Right hindlimb (tissue), 1 donor: Measurements from ENCODE around the gene MAN1C1.

Source experiments
- DNase-seq: peaks from one replicate; pipeline ENCODE4 v3.0.0-alpha.2; 2018

Gene MAN1C1

DNA sequence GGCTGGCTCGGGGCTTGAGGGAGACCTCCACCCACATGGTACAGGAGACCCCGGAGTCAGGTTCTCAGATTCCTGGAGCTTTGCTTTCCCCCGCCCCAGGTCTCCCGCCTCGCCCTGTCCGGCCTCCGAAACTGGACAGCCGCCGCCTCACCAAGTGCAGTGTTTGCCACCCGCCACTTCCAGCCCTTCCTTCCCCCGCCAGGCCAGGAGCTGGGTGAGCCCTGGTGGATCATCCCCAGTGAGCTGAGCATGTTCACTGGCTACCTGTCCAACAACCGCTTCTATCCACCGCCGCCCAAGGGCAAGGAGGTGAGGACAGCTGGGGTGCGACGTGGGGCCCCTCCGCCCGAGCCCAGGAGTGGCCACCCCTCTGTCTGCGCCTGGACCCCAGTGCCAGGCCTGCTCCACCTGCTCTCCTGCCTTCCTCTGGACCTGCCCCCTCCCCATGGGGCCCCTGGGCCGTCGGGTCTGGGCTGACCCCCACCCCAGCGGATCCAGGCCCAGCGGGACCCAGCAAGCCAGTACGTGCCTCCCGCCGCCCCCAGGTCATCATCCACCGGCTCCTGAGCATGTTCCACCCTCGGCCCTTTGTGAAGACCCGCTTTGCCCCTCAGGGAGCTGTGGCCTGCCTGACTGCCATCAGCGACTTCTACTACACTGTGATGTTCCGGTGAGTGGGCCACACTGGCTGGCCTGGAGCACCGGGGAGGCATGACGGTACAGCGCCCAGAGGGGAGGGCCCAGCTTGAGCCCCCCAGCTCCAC lies 192.1 kb downstream of the MAN1C1 start:
- no peak for DNase-seq

DNA sequence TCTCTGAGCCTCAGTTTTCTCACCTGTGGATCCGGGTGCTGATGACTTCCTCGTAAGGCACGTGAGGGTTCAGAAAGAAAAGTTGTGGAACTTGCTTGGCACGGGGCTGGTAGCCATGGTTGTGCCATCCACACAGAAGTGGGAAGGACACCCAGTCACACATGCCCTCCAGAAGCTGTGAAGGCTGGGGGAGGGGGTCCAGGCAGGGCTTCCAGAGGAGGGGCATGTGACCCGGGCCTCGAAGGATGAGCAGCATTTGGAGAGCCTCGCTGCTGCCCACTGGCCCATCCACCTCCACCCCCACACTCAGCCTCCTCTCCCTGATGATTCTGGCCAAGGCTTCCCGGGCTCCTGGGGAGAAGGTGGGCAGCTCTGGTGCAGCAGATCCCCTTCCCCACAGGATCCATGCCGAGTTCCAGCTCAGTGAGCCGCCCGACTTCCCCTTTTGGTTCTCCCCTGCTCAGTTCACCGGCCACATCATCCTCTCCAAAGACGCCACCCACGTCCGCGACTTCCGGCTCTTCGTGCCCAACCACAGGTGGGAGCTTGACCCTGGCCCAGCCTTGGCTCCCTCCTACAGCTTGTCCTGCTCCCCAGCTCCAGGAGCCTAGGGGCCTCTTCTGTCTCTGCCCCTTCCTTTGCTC lies 192.8 kb downstream of the MAN1C1 start:
- DNase-seq: no peak

GRCh38 chr1:25809929-25810328 lies 193.3 kb downstream of the MAN1C1 start:
- no peak for DNase-seq

GRCh38 chr1:25810341-25811299 lies 194.0 kb downstream of the MAN1C1 start:
- peak; percentile 72 for DNase-seq

DNA sequence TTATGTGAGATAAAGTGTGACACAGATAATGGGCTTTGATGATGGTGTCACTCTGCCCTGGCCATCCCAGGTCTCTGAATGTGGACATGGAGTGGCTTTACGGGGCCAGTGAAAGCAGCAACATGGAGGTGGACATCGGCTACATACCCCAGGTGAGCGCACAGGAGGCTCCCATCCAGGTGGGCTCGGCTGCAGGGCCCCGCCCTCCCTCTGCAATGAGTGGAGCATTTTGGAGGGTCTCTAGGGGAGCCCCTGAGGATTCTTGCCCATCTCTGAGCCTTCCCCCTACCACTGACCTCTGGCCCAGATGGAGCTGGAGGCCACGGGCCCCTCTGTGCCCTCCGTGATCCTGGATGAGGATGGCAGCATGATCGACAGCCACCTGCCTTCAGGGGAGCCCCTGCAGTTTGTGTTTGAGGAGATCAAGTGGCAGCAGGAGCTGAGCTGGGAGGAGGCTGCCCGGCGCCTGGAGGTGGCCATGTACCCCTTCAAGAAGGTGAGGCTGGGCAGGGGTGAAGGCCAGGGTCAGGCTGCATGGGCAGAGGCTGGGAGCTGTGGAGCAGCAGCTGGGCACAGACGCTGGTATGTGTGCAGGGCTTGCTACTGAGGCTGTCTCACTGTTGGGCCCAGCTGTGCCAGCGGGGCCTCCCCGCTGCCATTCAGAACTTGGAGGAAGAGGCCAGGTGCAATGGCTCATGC lies 194.9 kb downstream of the MAN1C1 start:
- DNase-seq: no peak

DNA sequence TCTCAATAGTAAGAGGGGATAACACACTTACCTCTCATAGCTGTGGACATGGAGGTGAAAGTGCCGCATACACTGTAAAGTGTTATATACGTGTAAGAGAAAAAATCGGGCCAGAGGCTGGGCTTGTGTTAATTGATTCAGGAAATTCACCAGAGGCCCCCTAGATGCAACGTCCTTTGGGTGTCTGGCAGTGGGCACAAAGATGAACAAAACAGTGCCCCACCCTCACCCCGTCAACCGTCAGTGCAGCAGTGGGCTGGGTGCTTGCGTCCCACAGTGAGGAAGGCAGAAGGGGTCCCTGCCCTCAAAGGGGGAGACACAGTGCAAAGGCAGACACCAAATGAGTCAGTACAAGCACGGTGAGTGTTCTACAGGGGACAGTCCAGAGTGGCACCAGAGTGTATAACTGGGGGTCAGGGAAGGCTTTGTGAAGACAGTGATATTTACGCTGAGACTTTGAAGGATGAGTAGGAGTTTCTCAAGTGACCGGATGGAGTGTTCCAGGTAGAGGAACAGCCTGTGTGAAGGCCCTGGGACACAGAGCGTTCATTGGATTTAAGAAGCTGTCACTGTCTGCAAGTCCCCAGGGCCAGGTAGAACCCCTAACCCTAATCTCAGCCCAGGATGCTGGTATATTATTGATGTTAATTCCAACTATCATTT lies 196.6 kb downstream of the MAN1C1 start:
- DNase-seq: no peak

DNA sequence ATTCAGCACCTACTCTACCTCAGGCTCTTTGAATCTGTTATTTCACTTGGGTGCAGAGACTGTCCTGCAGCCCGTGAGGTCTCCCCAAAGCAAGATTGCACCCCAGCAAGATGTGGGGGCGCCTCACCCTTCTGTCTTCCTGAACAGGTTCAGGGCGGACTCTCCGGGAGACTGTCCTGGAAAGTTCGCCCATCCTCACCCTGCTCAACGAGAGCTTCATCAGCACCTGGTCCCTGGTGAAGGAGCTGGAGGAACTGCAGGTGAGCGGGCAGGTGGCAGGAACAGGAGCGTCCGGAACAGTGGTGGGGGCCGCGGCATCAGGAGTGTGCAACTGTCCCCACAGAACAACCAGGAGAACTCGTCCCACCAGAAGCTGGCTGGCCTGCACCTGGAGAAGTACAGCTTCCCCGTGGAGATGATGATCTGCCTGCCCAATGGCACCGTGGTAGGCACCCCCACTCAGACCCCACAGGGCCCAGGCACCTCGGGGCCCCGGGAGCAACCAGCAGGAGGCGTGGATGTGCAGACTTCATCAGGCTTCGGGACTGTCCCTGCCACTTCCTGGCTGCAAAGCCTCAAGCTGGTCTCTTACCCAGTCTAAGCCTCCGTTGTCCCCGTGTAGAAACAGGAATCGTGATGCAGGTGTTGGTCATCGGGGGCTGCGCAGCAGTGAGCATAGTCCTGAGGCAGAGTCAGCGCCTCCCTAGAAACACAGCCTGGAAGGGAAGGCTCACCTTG lies 197.3 kb downstream of the MAN1C1 start:
- no peak for DNase-seq

DNA sequence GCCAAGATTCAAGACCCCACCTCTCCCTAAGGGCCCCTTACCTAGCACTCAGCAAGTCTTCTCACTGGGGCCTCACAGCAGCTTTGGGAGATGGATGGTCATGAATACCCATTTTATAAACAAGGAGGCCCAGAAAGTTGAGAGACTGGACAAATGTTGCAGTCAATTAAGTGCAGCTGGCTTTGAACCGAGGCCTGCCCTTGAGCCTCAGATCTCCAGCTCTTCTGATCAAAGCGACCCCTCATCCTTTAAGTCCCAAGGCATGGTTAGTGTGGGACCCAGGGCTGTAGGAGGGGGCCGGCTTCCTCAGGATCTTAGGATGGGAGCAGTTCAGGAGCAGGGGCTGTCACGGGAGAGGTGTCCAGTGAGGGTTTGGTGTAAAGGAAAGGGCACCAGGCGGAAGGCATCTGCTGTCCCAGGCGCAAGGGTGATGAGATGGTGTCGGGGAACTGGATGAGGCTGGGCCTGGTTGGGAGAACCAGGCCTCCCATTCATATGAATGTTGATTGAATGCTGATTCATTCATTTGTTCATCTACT lies 198.0 kb downstream of the MAN1C1 start:
- no peak for DNase-seq

GRCh38 chr1:25815208-25816111 lies 198.9 kb downstream of the MAN1C1 start:
- no peak for DNase-seq

- no peak for DNase-seq
These were observed 199.6 kb downstream of the MAN1C1 start for GRCh38 chr1:25816112-25816718.

GRCh38 chr1:25817840-25818501 lies 201.4 kb downstream of the MAN1C1 start:
- no peak for DNase-seq

- no peak for DNase-seq
These were observed 202.0 kb downstream of the MAN1C1 start for GRCh38 chr1:25818569-25818968.

DNA sequence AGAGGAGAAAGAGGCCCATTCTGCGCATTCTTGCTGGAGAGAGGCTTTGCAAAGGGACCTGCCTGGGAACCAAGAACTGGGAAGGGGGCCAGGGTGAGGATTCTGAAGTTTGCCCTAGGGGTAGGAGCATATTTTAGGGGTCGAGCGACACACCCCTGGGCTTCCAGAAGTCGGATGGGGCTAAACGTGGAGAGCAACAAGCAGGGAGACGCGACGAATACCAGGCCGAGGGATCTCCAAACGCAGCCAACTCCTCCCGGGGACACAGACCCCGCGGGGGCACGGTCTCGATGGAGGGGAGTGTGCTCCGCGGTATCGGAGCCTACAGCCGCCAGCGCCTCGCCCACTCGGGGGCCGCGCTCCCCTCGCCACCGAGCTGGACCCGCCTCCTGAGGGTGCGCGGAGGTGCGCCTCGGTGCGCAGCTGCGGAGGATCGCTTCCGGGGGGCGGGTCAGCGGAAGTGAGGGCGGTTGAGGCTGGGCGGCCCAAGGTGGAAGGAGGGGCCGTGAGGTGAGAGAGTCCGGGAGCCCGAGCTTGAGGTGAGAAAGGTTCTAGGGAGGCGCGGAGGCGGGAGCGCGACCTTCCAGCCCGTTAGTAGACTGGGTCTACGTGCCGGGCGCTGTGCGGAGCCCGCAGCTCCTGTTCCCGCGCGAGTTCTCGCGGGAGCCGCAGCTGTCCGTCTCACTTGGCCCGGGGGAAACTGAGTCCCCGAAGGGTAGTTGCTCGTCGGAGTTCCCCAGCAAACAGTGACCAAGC lies 203.1 kb downstream of the MAN1C1 start, which contains the start of gene MTFR1L:
Gene MTFR1L (plus strand): TSS at position 464 of the 756 bp plus-strand sequence. CDS start 3,151 bp downstream, outside the sequence.
- peak; percentile 92 for DNase-seq

GRCh38 chr1:25820247-25821111 lies 203.9 kb downstream of the MAN1C1 start:
- peak; percentile 51 for DNase-seq

DNA sequence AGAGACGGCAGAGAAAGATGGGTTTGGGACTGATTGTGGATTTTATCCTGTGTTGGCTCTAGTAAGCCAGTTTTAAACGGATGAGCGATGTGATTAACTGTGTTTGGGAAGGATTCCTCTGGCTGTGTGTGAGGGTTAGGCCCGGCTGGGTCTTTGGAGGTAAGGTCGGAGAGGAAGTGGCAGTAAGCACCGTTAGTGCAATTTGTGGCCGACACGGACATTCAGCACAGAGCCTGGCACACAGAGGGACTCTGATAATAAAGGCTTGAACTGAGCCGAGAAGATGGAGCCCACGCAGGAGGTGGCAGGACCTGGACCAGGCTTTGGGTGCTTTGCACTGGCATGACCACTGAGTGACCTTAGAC lies 204.5 kb downstream of the MAN1C1 start:
- DNase-seq: no peak

- no peak for DNase-seq
These were observed 205.1 kb downstream of the MAN1C1 start for GRCh38 chr1:25821630-25822091.

DNA sequence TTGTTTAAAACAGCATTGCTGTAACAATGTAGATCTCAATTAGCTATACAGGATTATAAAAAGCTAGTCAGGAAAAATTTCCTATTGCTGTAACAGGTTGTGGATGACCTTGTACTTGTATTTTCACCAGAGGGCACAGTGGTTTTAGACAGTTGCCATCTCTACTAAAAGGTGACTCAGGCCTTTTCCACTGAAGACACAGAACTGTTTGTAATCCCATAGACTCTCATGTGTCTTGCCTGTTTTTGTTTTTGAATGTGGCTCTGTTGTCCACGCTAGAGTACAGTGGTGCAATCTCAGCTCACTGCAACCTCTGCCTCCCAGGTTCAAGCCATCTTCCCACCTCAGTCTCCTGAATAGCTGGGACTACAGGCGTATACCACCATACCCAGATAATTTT lies 209.0 kb downstream of the MAN1C1 start:
- no peak for DNase-seq
